AG09309 (cell line): ENCODE measurements around the gene KLK1.

ENCODE experiments used
- DNase-seq: peaks from one replicate; pipeline ENCODE4 v3.0.0-alpha.2; 2010; ENCODE audit warnings: low read depth
- H3K4me3 ChIP-seq: 2 replicates; pipeline ENCODE4 v1.5.1; 2011; ENCODE audit warnings: mild to moderate bottlenecking, low read depth, low read length, moderate library complexity; ENCODE audit not compliant: control insufficient read depth
- TF ChIP-seq, protein P1 (sequence below): IDR thresholded peaks from 2 replicates; pipeline ENCODE4 v1.5.1; 2011; ENCODE audit warnings: mild to moderate bottlenecking, low read depth, low read length, inconsistent platforms; ENCODE audit not compliant: insufficient read depth, control insufficient read depth; ENCODE audit errors: missing control alignments

Gene KLK1

DNA sequence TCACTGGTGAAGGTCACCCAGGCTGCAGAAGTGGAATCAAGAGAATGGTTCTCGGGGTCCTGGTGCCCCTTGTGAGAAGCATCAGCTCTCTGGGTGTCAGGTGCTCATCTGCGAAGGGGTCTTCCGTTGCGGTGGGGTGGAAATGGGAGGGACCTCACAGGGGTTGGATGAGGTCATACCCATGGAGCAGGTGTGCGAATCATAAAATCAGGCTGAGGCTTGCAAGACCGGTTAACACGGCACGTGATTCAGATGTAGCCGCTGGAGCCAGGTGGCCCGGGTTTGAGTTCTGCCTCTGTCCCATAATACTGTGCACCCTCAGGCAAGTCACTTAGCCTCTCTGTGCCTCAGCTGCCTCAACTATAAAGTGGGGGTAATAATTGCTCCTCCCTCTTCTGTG is 13.7 kb upstream of the KLK1 start:
- TF ChIP-seq, protein P1, sequence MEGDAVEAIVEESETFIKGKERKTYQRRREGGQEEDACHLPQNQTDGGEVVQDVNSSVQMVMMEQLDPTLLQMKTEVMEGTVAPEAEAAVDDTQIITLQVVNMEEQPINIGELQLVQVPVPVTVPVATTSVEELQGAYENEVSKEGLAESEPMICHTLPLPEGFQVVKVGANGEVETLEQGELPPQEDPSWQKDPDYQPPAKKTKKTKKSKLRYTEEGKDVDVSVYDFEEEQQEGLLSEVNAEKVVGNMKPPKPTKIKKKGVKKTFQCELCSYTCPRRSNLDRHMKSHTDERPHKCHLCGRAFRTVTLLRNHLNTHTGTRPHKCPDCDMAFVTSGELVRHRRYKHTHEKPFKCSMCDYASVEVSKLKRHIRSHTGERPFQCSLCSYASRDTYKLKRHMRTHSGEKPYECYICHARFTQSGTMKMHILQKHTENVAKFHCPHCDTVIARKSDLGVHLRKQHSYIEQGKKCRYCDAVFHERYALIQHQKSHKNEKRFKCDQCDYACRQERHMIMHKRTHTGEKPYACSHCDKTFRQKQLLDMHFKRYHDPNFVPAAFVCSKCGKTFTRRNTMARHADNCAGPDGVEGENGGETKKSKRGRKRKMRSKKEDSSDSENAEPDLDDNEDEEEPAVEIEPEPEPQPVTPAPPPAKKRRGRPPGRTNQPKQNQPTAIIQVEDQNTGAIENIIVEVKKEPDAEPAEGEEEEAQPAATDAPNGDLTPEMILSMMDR, result no peak
- DNase-seq, result no peak

DNA sequence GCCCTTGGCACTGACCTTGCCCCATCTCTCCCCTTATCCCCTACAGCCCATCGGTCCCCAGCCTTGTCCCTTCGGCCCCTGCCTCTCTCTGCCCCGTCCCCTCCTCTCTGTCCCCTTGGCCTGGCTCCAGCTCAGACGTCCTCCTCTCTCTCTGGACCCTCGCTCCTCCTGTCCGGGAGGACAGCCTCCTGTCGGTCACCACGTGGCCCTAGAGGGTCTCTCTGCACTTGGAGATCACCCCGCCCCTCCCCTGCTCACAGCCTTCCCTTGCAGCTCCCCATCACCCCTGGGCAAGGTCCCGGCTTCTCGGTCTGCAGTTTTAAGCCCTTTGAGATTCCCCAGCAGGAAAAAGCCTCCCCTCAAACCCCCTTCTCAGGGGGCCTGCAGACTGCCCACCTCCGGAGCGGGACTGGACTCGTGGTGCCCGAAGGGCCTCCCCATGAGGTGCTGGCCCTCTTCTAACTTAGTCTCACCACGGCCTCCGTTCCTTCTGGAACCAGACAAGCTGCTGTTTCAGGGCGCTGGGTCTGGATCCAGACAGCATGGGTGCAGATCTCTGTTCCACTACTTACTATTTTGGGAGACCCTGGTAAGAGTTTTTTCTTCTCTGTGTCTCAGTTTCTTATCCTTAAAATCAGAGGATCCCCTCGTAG is 13.1 kb upstream of the KLK1 start:
- H3K4me3 ChIP-seq, result no peak overlapping the region
- DNase-seq, result no peak
- TF ChIP-seq, protein P1, result no peak

More for the DNA sequence above, 13.7 kb upstream of the KLK1 start:
- H3K4me3 ChIP-seq, result no peak overlapping the region

DNA sequence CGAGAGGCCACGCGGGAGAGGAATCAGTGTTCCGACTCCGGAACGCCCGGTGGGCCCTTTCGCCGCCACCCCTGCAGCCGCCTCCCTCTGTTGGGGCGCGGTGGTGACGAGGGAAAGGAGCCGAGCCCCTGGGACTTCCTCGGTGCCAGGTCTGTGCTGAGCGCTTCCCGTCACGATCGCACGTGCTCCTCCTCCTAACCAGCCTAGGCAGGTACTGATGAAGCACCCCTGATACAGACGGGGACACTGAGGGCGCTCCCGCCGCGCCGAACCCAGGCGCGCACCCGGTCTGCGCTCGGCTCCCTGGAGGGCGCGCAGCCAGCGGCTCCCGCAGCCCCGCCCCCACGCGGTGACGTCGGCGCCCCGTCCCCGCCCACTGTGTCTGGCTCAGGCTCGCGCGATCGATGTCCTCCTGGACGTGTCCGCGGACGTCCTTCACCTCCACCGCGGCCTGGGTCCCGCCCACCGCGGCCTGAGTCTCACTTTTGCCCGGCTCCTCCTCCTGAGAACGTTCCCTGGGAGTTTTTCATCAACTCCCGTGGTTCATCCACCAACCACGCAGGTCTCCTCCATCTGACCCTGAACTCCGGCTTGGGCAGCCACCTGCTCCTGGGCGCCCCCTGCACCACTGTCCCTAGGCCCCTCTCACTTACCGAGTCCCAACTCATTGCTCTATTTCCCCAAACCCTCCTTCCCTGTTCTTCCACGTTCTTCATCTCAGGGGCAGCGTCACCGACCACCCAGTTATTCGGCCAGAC is 12.4 kb upstream of the KLK1 start:
- peak overlapping the region; percentile 53 for H3K4me3 ChIP-seq
- no peak for DNase-seq
- TF ChIP-seq, protein P1, result no peak

DNA sequence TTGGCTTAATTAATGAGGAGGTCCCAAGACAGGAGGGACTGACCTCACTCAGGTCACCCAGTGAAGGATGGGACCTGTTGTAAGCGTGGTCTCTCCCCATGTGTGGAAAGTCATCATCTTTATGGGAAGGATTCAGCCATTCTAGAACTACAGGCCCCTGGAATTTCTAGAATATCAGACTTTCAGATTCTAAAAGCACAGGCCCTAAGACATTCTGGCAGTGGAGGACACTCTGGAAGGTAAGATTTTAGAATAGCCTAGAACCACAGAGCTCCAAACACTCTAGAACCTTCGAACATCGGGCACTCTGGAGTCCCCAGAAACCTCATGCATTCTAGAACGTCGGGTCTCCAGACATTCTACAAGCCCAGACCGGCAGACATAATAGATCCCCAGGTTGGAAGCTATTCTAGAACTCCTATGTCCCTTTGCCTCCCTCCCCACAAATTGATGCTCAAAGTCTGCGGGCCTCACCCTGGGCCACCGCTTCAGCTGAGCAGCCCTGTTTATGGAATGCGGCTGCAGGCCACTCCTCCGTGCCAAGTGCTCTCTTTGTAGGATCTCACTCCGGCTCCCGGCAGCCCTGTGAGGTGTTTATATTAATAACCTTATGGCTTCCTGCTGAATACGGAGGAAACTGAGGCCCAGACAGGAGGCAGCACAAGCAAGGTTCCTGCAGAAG is 11.7 kb upstream of the KLK1 start:
- H3K4me3 ChIP-seq, result peak overlapping the region; percentile 53
- DNase-seq, result no peak
- TF ChIP-seq, protein P1, result no peak

DNA sequence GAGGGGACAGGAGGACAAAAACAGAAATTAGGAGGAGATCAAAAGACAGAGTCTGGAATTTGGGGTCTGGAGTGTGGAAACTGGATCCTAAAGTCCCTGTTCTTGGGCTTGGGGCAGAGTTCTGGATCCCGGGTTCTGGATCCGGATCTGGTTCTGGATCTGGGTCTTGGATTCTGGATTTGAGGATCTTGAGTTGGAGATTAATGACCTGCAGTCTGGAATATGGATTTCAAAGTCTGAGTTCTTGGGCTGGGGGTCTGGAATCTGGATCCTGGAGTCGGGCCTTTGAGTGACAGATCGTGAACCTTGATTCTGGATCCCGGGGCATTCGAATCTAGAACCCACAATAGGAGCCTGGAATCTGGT is 10.2 kb upstream of the KLK1 start:
- H3K4me3 ChIP-seq, result no peak overlapping the region
- TF ChIP-seq, protein P1, result no peak
- DNase-seq, result no peak

DNA sequence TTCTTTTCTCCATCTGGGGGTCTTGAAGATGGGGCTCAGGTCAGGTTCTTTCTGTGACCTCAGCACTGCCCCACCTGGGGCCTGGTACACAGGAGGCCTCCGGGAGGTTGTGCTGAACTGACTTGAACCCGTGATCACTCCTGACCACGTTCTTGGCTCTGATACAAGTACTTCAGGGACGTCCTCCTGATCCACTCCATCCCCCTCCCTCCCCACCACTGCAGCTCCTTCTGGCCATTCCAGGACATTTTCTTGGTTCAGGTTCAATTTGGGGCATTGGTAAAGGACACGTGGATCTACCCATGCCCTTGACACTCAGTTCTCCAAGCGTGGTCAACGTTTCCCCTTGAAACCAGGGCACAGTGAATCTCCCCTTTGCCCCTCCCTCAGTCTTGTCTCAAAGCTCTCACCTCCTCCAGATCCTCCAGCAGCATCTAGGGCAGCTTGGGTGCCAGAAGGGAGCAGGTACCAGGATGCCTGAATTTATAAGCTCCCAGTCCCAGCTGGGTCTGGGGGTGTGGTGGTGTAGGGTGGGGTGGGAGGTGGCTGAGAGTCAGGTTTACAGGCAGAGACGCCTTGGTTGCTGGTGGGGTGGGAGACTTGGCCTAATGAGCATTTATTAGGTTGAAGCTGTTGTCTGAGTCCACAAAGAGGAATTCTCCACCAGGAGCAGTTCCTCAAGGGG is 9.7 kb upstream of the KLK1 start, which contains the start of gene KLK15:
TSS of gene KLK15 (minus strand) at position 458 of the 685 bp plus-strand sequence. CDS start 2,082 bp downstream, outside the sequence.
- TF ChIP-seq, protein P1, result no peak
- H3K4me3 ChIP-seq, result no peak within 1 kb of the TSS
- DNase-seq, result no peak
